ENCODE results near the gene CCDC15.

DNA sequence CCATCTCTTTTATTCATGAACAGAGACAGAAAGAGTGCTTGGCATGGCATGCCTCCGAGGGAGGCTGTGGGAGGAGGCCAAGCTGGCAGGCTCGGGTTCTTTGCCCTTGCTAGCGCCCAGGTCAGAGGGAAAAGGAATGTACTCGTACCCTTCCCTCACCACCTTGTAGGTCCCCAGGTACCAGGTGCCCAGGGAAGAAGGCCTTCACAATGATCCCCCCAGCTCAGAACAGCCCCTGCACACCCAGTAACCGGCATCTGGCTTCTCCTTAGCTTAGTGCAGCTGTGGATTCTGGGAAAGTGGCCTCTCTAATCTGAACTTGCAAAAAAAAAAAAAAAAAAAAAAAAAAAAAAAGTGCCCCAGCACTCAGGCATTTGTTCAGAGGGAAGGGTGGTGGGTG is 33.6 kb upstream of the CCDC15 start:
- TF ChIP-seq POLR2A (IDR thresholded peaks at IDR 0.05; ENCODE audit: low read depth) (no peak), POLR2AphosphoS5 (IDR thresholded peaks at IDR 0.05) (no peak), EP300 (IDR thresholded peaks at IDR 0.05) (no peak)
- TF ChIP-seq, protein P1, sequence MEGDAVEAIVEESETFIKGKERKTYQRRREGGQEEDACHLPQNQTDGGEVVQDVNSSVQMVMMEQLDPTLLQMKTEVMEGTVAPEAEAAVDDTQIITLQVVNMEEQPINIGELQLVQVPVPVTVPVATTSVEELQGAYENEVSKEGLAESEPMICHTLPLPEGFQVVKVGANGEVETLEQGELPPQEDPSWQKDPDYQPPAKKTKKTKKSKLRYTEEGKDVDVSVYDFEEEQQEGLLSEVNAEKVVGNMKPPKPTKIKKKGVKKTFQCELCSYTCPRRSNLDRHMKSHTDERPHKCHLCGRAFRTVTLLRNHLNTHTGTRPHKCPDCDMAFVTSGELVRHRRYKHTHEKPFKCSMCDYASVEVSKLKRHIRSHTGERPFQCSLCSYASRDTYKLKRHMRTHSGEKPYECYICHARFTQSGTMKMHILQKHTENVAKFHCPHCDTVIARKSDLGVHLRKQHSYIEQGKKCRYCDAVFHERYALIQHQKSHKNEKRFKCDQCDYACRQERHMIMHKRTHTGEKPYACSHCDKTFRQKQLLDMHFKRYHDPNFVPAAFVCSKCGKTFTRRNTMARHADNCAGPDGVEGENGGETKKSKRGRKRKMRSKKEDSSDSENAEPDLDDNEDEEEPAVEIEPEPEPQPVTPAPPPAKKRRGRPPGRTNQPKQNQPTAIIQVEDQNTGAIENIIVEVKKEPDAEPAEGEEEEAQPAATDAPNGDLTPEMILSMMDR (IDR thresholded peaks at IDR 0.05), result no peak

Measured in esophagus muscularis mucosa (tissue), 4 donors.